ENCODE data around the gene PDCD1.

PDCD1 gene

DNA sequence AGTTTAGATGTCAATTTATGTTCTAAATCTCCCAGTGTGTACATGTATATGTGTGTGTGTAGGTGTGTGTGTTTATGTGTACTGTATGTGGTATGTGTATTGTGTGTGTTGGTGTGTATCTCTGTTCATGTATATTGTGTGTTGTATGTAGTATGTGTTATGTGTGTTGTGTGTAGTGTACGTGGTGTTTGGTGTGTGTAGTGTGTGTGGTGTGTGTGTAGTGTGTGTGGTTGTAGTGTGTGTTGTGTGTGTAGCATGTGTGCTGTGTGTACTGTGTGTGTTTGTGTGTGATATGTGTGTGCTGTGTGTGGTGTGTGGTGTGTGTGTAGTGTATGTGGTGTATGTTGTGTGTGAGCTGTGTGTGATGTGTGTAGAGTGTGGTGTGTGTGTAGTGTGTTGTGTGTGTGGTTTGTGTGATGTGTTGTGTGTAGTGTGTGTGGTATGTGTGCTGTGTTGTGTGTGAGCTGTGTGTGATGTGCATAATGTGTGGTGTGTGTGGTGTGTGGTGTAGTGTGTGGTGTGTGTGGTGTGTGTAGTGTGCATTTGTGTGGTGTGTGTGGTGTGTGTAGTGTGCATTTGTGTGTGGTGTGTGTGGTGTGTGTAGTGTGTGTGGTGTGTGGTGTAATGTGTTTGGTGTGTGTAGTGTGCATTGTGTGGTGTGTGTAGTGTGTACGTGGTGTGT is 5.6 kb upstream of the PDCD1 start:
- DNase-seq, result no peak

DNA sequence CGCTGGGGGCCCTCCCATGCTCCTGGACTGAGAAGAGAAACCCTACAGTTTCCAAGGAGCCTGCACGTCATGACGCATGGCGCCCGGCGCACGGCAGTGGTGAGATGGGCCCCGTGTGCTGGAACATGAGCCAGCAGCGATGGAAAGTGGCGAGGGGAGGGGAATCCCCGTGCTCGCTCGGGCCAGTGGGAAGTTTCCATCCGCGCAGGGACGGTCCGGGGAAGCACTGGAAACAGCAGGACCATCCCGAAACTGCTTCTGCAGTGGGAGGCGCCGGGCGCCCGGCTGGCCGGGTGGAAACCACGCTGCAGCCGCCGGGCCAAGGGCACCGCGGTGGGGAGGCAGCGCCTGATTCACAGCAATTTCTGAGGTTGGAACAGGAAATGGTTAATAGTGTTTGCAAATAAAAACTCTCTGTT is 4.9 kb upstream of the PDCD1 start:
- DNase-seq, result peak; percentile 90

DNA sequence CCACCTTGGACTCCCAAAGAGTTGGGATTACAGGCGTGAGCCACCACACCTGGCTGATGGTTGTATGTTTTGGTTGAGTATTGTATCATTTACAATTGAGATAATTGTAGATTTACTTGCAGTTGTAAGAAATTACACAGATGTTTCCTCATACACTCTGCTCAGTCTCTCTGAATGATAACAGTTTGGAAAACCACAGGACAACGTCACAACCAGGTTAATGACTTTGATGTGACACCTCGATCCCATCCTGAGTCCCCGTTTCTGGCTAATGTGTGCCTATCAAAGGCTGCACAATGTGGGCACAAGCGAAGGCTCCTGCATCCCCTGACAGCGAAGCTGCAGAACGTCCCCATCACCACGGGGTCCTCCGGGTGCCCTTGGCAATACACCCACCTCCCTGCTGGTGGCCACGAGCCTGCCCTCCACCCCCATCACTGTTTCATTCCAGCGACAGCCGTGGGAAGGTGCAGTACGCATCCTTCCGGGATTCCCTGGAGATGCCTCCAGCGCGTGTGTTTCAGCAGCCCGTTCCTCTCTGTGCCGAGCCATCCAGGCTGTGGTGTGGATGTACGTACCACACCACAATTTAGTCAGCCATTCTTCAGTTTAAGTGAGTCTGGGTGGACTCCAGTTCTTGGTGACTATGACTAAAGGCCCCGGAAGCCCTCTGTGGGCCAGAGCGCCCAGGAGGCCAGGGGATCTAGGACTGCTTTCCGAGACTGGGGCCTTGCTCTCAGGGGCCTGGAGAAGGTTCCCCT is 4.3 kb upstream of the PDCD1 start:
- DNase-seq, result no peak

DNA sequence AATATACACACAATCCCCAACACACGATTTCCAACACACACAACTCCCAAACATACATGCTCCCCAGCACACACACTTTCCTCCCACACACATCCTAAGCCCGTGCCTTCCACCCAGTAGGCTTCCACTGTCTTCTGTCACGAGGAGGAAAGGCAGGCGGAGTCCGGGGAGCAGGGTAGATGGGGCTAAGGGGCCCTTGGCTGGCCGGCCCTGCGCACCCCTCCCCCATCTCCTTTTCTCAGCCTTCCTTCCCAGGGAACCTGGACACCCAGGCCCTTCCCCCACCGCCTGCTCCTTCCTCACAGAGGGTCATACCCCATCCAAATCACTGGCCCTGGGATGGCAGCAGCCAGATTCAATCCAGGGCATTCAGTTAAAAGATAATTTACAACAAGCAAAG is 3.4 kb upstream of the PDCD1 start:
- no peak for DNase-seq

DNA sequence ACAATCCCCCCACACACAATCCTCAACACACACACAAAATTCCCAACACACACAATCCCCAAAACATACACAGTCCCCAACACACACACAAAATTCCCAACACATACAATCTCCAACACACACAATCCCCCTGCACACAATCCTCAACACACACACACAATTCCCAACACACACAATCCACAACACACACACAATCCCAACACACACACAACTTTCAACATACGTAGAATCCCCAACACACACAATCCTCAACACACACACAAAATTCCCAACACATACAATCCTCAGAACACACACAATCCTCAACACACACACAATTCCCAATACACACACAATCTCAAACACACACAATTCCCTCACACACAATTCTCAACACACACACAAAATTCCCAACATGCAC is 2.6 kb upstream of the PDCD1 start:
- DNase-seq, result no peak

DNA sequence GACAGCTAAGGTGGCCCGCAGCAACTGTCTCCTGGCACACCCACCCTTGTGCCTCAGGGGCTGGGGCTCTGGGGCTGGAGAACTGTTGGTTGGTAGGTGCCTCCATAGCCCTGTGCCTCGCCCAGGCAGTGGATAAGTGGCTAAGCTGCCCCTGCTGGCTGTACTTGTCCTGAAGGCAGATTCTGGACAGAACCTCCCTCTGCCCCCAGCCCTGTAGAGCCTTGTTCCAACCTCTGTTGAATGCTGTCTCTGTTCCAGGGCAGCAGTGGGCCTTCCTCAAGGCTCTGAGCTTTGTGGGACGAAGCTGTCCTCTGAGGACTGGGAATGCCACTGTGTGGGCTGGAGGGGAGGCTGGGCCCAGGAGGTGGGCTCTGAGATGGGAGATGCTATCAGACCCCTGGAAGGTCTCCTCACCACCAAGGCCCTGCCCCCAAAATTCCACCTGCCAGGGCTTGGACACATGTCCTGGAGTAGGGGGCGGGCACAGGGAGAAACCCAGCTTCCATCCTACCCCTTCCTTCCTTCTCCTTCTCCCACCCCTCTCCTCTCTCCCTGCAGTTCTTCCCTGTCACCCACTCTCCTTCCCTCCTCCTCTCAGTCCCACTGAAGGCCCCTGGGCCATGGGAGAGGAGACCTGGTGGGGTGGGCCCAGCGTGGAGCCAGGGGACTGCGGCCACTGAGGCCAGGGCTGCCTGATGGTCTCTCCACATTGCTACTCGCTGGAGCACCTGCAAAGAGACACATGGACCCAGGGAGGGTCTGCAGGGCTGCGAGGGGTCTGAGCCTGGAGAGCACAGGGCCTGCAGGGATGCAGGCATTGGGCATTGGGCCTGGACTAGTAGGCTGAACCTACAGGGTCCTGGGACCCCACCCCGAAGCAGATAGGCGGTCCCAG is 1.7 kb upstream of the PDCD1 start:
- no peak for DNase-seq

DNA sequence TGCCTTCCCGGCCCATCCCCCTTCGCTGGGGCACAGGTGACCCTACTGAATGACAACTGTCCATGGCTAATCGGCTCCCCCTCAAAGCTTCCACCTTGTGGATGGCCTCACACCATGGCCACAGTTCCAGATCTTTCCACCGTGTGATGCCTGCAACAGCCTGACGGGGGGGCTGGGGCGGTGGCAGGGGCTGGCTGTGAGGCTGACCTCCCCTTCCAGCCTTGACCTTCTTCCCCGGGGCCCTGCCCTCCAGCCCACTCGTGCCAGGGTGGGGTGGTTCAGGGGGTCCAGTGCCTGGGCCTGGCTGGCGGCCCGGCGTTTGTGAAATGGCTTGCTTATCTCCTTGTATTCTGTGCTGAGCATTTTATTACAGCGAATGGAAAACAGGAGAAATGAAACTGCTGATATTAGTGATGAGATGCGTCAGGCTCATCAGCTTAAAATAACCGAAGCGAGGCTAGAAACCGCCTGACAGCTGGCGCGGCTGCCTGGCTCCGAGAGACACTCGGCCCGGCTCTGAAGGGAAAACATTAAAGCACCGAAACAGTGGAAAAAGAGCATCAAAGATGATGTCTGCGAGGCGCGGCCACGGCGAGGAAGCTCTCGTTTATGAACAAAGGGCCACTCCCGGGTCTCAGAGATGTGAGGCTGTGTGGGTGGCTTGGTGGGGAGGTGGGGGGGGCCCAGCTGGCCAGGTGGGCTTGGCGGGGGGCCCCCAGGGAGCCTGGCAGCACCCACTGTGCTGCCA is 916 bp upstream of the PDCD1 start:
- DNase-seq, result peak; percentile 87

DNA sequence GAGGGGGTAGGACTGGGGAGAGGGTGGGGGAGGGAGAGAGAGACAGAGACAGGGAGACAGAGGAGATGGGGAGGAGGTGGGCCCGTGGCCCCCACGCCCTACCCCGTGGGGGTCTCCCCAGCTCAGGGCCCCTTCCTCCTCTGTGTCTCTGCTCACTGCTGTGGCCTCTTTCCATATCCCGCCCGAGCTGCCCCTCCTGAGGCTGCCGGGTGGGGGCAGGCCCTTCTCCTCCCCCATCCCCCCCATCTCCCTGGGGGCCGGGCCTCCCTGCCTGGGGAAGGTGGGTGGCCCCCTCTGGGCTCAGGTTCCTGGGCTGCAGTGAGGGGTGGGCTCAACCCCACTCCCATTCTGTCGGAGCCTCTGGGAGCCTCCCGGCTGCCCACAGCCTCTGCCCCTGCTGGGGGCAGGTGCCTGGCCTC is 332 bp upstream of the PDCD1 start:
- peak; percentile 58 for DNase-seq

DNA sequence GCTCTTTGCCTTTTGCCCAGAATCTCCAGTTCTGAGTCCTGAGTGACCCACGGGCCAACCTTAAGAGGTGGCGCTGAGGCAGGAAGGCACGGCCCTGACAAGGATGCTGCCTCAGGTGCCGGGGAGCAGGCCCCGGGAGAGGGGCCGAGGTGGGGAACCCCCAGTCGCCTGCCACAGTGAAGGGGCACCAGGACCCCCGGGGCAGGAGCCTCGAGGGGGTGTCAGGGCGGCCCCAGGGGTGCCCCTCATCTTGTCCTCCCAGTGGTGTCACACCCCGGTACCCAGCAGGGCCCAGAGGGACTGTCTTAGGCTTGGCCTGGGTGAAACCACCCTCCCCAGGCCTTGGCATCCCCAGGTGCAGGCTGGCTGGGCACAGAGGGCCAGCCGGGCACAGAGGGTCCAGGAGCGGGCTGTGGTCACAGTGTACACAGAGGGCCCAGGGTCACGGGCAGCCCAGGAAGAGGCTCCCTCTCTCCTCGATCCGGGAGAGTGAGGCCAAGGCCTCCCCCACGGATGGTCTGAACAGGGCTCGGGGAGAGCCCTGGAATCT is 1.0 kb downstream of the PDCD1 start:
- DNase-seq, result peak; percentile 6

DNA sequence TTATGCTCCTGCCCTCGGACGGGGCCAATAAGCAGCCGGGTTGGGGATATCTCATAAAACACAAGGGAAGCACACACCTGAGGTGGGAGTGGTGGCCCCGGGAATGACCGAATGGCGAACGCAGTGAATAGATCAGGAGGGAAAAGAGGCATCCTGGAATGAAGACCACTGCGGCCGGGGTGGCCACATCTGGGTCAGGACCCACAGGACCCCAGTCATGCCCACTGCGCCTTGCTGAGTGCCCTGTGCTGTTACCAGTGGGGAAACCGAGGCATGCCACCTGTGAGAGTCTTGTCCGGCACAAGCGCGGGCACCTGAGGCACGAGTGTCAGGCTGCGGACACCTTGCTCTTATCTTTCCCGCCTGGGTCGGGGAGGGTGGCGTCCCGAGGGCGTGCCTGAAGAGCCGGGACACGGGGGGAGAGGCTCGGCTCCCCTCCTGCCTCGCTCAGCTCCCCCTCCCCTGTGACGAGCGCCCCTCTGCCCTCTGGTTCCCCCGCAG is 1.6 kb downstream of the PDCD1 start:
- DNase-seq, result peak; percentile 14

DNA sequence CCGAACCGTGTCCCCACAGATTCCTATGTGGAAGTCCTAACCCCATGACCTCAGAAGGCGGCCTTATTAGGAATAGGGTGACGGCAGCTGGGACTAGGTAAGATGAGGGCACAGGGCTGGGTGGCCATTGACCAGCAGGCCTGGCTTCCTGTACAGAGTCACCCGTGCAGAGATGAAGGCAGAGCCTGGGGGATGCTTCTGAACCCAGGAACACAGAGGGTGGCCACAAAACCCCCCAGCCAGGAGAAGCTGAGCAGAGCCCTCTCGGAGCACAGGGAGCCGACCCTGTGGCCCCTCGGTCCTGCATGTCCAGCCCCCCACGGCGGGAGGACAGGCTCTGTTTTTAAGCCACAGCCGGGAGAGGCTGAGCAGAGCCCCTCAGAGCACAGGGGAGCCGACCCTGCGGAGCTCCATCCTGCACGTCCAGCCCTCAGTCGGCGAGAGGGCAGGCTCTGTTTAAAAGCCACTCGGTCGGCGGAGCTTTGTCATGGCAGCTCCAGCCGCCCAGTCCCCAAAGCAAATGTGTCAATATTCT is 2.7 kb downstream of the PDCD1 start:
- DNase-seq, result peak; percentile 1

DNA sequence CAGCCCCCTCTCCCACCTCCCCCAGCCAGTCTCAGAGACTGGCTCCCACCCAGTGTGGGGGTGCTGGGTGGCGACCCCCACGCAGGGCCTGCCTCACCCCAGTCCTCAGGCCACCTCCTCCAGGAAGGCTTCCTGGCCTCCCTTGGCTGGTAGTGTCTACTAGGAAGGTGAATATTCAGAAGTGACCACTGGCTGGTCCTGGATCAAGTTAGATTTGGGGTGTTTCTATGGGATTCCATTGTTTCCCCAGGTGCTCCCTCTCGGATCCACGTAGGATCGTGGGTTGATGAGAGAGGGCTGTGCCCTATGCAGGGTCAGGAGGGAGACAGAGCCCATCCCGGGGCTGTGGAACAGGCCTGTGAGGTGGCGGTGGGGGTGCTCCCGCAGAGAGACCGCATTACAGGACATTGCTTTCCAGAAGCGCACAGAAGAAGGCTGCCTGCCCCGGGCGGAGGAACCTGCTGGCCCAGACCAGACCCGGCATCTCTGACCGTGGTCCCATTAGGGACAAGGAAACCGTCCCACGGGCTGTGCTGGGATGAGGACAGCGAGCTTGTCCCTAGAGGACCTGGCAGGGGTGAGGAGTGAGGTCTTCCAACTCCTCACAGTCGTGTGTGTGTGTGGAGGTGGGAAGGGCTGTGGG is 3.3 kb downstream of the PDCD1 start:
- peak; percentile 1 for DNase-seq

DNA sequence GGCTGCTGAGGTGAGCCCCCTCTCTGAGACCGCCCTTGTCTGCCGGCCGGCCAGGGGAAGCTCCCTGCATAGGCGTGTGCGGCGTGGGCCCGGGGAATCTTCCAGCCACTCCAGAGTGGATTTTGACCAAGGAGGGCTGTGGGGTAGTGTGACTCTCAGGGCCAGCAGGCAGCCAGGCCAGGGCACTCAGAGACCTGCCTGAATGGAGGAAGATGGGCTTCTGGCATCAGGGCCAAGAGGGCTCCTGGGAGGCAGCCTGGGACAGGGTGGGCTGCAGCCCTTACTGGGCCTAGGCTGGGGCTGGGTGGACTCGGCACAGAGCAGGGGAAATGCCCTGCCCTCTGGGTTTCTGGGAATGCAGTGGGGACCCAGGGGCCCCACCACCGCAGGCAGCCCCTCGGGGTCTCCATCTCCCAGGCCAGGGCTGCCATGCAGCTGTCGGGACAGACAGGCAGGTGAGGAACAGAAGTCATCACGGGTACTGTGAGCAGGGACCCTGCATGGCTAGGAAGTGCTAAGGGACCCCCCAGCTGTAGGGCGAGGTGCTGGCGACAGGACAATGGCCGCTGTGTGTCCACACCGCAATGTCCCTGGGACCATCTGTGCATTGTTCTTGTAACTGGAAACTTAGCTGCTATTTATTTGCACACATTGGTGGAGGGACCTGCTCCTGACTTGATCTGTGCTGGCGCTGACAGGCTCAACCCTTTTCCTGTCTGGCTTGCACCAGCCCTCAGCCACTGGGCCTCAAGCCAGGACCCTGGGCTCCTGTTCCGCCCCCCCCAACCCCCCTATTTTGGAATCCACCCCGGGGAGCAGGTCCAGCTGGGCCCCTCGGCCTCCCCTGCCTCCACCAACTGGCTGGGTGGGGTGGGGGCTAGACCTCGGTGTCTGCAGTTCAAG is 4.1 kb downstream of the PDCD1 start:
- peak; percentile 3 for DNase-seq

DNA sequence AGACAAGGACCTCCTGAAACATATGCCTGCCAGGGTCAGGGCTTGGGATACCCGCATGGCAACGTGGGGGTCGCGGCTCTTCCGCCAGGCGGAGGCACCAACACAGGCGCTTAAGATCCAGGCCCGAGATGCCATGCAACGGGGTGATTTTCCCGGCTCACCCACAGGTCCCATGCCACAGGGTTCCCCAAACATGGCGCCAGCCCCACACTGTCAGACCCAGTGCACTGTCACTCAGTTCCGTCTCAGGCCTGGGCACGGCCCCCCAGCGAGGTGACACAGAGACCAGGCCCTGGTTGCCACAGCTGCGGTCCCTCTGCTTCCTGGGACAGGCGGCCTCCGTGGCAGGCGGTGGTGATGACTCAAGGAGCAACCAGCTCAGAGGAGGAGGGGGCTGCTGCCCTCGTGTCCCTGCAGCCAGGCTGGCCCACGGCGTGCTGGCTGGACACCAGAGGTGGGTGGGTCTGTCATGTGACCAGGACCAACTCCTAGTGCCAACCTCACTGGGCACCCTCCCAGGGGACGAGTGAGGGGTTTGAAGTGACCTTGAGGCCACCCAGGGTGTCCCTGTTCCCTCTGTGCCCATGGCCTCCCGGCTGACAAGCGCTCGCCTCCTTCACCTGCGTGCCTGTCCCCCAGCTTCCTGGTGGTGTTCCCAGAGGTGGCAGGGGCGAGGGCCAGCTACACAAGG is 4.9 kb downstream of the PDCD1 start:
- DNase-seq, result peak; percentile 35

DNA sequence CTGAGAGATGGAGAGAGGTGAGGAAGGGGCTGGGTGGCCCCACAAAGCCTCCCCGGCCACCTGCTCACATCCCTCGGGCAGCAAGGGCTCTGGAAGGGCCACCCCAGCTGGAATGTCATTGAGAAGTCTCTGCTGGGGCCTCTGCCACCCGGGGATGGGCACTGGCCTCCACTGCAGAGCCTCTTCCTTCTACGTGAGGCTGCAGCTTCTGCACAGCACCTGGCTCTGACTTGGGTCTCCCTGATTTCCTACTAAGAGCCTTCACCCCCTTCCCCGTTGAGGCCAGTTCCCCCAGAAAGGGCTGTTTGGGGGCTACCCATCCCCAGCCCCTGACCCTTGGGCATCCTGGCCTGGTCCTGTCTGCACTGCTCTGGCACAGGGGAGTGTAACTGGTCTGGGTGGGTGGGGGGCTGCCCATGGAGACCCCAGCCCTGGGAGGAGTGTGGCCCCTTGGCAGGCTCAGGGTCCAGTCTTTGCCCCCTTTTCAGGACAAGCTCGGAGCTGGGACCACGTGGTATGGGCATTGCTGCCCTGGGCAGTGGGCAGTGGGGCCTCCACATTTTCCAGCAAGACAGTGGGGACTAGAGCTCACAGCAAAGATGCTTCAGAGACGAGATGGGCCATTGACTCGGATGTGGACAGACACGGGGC is 5.6 kb downstream of the PDCD1 start:
- no peak for DNase-seq

DNA sequence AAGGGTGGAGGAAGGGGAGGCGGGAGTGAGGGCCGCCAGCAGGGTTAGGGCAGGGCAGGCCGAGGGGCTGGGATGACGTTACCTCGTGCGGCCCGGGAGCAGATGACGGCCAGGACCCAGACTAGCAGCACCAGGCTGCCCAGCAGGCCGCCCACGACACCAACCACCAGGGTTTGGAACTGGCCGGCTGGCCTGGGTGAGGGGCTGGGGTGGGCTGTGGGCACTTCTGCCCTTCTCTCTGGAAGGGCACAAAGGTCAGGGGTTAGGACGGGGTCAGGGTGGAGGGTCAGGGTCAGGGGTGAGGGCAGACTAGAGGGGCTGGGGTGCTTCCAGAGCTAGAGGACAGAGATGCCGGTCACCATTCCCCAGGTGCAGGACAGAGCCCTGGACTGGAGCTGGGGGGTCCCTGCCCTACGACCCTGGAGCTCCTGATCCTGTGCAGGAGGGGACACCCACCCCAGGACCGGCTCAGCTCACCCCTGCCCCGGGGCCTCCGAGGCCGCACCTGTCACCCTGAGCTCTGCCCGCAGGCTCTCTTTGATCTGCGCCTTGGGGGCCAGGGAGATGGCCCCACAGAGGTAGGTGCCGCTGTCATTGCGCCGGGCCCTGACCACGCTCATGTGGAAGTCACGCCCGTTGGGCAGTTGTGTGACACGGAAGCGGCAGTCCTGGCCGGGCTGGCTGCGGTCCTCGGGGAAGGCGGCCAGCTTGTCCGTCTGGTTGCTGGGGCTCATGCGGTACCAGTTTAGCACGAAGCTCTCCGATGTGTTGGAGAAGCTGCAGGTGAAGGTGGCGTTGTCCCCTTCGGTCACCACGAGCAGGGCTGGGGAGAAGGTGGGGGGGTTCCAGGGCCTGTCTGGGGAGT is 6.3 kb downstream of the PDCD1 start:
- DNase-seq, result peak; percentile 2

DNA sequence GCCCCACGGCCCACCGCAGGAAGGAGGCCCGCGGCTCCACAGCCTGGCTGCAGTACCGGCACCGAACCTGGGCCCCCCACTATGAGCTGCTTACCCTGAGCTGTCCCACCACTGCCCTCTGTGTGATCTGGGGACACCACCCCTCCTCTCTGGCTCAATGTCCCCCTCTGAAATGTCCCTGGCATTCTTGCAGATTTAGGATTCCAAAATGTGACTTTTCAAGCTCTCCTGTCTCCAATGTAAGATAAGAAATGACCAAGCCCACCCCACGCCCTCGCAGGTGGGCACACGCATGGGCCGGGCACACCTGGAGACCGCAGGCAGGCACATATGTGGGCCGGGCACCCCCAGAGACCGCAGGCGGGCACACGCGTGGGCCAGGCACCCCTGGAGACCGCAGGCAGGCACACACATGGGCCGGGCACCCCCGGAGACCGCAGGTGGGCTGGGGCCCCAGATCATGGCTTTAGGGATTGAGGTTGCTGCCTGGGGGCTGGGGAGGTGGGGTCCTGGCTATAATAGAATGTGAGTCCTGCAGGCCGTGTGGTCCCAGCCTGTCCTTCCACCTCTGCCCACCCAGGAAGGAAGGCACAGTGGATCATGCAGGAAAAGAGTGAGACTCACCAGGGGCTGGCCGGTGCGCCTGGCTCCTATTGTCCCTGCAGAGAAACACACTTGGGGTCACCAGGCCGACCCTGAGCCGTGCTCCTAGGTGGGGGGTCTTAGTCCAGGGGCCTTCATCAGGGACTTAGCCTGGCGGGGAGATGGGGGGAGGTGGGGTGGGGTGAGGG is 7.2 kb downstream of the PDCD1 start:
- DNase-seq, result peak; percentile 2
